RKO (cell line): ENCODE measurements around the gene LNX1.

Experiments
- DNase-seq: peaks from one replicate; pipeline ENCODE4 v3.0.0-alpha.2; 2016; ENCODE audit warnings: low spot score

The LNX1 gene

GRCh38 chr4:53591372-53591892, at the start of gene LNX1:
Gene LNX1 (minus strand): TSS chr4:53591486. CDS start chr4:53574002, 17,484 bp downstream.
- DNase-seq, result no peak

GRCh38 chr4:53640576-53641453, 49.5 kb upstream of the LNX1 start:
- no peak for DNase-seq

- no peak for DNase-seq
These were observed 47.6 kb upstream of the LNX1 start for GRCh38 chr4:53638919-53639318.

GRCh38 chr4:53637348-53637747, 46.1 kb upstream of the LNX1 start:
- no peak for DNase-seq

GRCh38 chr4:53635697-53636483, 44.6 kb upstream of the LNX1 start:
- no peak for DNase-seq

- no peak for DNase-seq
These were observed 42.3 kb upstream of the LNX1 start for GRCh38 chr4:53633608-53634007.

- no peak for DNase-seq
These were observed 38.0 kb upstream of the LNX1 start for GRCh38 chr4:53629296-53629695.

GRCh38 chr4:53626491-53626890, 35.2 kb upstream of the LNX1 start:
- DNase-seq, result no peak

GRCh38 chr4:53625888-53626287, 34.6 kb upstream of the LNX1 start:
- DNase-seq, result no peak

GRCh38 chr4:53622739-53623151, 31.5 kb upstream of the LNX1 start:
- no peak for DNase-seq

- DNase-seq, result no peak
These were observed 29.7 kb upstream of the LNX1 start for GRCh38 chr4:53620956-53621355.

GRCh38 chr4:53619431-53619830, 28.1 kb upstream of the LNX1 start:
- no peak for DNase-seq

- no peak for DNase-seq
These were observed 27.0 kb upstream of the LNX1 start for GRCh38 chr4:53618321-53618720.

- DNase-seq, result no peak
These were observed 25.9 kb upstream of the LNX1 start for GRCh38 chr4:53617101-53617680.

GRCh38 chr4:53616219-53616618, 24.9 kb upstream of the LNX1 start:
- no peak for DNase-seq

GRCh38 chr4:53614591-53614990, 23.3 kb upstream of the LNX1 start:
- DNase-seq, result no peak

- no peak for DNase-seq
These were observed 22.1 kb upstream of the LNX1 start for GRCh38 chr4:53613428-53613827.

GRCh38 chr4:53608649-53609048, 17.4 kb upstream of the LNX1 start:
- no peak for DNase-seq

GRCh38 chr4:53608242-53608641, 17.0 kb upstream of the LNX1 start:
- no peak for DNase-seq

- DNase-seq, result no peak
These were observed 14.5 kb upstream of the LNX1 start for GRCh38 chr4:53605783-53606182.

- DNase-seq, result no peak
These were observed 11.1 kb upstream of the LNX1 start for GRCh38 chr4:53602390-53602789.

GRCh38 chr4:53601251-53601764, 10.0 kb upstream of the LNX1 start:
- no peak for DNase-seq
